ENCODE measurements around the gene ARCN1.
A peak's percentile ranks its signal among the peaks of the same experiment; 100 is the strongest.

Gene ARCN1

DNA sequence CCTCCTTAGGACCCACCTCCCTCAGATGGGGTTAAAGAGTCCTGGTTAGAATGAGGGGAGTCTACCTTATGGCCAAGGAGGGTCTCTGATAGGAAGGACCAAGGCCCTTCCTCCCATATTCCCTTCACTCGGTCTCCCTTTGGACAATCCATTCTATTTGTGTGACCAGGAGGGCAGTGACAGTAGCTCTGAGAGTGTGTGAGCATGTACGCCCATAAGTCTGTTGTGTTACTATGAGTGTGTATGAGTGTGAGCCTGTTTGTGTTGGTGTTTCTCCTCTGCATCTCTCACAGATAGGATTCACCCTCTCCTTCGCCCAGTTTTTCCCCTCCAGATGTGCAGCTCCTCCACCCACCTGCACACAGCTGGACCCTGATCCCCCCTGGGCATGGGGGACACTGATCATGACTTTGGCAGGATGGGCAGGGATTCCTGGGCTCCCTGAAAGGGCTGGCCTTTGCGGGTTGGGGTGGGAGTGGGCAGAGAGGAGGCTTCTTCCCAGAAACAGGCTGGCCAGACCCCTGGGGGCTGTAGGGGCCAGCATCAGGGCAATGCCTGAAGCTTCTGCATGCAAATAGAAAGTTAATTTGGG, 49.7 kb downstream of the ARCN1 start:
- DNase-seq (ENCODE audit: low spot score): no peak

- DNase-seq (ENCODE audit: low spot score): peak; percentile 96
Observed at GRCh38 chr11:118622376-118623268, 50.4 kb downstream of the ARCN1 start.

DNA sequence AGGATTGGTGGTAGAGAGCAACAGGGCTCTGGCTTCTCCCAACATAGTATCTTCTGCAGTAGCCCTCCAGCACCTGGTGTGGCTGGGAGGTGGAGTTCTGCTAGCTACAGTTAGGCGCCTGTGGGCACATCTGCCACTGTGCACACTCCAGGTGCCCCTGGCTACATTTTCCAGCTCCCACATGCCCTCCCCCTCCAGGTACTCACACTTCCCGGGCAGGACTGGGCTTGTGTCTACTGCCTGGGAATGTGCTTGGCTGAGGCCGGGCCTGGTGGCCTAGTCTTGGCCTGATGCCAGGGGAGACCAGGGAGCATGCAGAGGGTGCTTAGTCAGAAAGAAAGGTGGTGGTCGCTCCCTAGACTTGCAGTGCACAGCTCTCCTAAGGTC, 51.1 kb downstream of the ARCN1 start:
- DNase-seq (ENCODE audit: low spot score): peak; percentile 88

- DNase-seq (ENCODE audit: low spot score): no peak
Observed at GRCh38 chr11:118625036-118625690, 53.0 kb downstream of the ARCN1 start.

- DNase-seq (ENCODE audit: low spot score): no peak
Observed at GRCh38 chr11:118625976-118626375, 53.8 kb downstream of the ARCN1 start.

GRCh38 chr11:118627566-118627965, 55.4 kb downstream of the ARCN1 start:
- no peak for DNase-seq (ENCODE audit: low spot score)

DNA sequence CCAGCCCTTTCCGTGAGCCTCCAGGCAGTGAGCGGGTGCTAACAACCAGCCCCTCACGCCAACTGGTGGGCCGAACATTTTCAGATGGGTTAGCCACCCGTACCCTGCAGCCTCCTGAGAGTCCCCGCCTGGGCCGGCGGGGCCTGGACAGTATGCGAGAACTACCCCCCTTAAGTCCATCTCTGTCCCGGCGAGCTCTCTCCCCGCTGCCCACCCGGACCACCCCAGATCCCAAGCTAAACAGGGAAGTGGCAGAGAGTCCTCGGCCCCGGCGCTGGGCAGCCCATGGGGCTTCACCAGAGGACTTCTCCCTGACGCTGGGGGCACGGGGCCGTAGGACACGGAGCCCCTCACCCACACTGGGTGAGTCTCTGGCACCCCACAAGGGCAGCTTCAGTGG, 55.8 kb downstream of the ARCN1 start:
- no peak for DNase-seq (ENCODE audit: low spot score)

GRCh38 chr11:118628432-118628831, 56.2 kb downstream of the ARCN1 start:
- DNase-seq (ENCODE audit: low spot score): no peak

DNA sequence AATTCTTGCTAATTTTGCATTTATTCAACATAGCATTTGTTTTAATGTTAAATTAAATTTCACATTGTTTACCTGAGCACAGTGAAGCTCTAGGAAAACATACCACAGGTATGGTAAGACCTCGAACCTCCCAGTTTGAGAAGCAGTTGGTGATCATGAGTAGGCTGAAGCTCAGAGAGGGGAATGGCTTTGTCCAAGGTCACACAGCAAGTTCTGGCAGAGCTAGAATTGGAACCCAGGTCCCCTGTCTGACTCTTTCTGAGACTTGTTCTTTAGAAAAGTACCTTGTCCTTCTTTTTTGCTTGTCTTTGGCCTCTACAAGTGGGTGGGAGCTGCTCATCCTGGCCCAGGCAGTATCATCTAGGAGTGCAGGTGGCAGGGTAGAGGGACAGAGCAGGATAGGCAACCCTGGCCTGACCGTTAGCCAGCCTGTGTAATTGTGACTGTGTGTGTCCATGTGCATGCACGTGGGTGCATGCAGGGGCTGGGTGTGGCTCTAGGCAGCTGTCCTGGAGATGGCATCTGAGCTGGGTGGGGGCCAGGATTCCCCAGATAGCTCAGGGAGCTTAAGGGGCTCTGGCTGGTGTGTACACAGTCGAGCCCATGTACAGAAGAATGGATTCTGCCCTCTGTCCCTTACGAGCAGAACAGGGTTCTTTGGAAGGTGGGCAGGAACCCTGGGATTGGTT, 56.8 kb downstream of the ARCN1 start:
- no peak for DNase-seq (ENCODE audit: low spot score)

- DNase-seq (ENCODE audit: low spot score): no peak
Observed at GRCh38 chr11:118629761-118630661, 57.8 kb downstream of the ARCN1 start.

- no peak for DNase-seq (ENCODE audit: low spot score)
Observed at GRCh38 chr11:118631142-118631909, 59.1 kb downstream of the ARCN1 start.

DNA sequence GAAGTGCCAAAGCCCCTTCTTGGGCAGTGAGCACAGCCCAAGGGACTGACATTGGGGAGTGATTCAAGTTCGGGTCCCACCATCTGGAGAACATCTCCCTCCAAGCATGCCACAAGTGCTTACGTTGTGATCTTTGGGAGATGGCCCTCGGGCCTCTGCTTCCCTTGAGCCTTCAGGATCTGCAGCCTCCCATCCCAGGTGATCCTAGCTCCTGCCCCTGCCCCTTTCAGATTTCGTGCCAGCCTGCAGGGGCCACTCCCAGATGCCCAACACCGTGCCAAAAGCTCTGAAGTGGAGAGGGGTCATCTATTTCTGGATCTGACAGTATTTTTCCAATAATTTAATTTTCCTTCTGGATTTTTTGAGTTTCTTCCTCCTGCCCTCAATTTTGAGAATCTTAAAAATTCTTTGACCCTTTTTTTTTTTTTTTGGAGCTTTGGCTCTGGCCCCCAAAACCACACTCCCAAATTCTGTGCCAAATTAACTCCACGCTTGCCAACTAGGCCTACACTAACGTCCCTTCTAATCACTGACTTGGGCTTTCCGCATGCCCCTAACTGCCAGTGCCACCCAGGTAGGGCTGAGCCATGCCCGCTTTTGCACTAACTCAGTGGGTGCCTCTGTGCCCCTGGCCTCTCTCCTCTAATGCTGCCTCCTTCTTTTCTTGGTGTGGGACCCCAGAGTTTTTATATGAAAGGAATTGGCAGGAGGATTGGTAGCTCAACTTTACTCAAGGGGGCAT, 60.5 kb downstream of the ARCN1 start:
- no peak for DNase-seq (ENCODE audit: low spot score)

- no peak for DNase-seq (ENCODE audit: low spot score)
Observed at GRCh38 chr11:118633319-118633690, 61.1 kb downstream of the ARCN1 start.

DNA sequence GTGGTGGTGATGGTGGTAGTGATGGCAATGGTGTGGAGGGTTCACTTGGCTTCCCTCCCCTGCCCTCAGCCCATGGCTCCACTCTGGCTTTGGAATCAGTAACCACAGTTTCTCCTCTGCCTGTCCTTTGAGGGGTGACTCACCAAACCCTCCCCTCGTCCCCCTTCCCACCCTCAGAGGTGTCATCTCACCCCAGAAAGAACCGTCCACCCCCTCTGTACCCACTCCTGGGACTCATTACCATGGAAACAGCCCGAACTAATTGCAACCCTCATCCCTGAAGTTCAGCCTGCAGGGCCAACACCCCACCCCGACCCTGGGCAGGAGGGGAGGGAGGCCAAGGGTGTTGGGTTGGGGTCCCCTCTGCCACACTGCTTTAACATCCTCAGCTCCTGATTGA, 61.8 kb downstream of the ARCN1 start:
- peak; percentile 20 for DNase-seq (ENCODE audit: low spot score)

- peak; percentile 65 for DNase-seq (ENCODE audit: low spot score)
Observed at GRCh38 chr11:118634431-118635236, 62.4 kb downstream of the ARCN1 start.

DNA sequence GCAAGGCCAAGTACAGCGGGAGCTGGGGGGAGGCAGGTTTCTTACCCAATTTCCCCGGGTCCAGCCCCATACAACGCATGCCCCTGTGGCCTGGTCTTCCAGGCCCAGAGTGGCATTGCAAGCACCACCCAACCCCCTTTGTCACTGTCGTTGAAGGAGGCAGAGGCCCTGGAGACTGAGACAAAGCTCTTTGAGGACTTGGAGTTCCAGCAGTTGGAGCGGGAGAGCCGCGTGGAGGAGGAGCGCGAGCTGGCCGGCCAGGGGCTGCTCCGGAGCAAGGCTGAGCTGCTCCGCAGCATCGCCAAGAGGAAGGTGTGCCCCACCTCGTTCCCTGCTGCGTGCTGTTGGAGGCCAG, 63.0 kb downstream of the ARCN1 start:
- no peak for DNase-seq (ENCODE audit: low spot score)

DNA sequence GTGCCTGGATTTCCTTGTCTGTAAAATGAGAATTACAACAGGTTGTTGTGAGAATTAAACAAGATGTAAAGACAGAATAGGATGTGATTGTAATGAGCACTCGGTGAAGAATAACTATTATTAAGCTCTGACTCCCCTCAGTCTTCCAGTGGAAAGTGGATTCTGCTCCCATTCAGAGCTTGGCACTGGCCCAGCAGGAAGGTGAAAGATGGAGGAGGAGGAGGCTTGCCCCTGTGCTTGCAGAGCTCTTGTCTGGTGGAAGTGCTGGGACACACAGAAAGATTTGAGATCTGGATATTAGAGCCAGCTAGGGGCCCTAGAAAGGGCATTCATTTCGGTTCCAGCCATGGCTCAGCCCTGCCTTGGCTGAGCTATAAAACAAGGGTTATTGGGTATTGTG, 63.4 kb downstream of the ARCN1 start:
- DNase-seq (ENCODE audit: low spot score): no peak

GRCh38 chr11:118636569-118637290, 64.5 kb downstream of the ARCN1 start:
- no peak for DNase-seq (ENCODE audit: low spot score)

- DNase-seq (ENCODE audit: low spot score): no peak
Observed at GRCh38 chr11:118638726-118639125, 66.5 kb downstream of the ARCN1 start.

Measured in kidney tubule cell (primary cell).